ENCODE data around the gene C16orf87.

Gene C16orf87

DNA sequence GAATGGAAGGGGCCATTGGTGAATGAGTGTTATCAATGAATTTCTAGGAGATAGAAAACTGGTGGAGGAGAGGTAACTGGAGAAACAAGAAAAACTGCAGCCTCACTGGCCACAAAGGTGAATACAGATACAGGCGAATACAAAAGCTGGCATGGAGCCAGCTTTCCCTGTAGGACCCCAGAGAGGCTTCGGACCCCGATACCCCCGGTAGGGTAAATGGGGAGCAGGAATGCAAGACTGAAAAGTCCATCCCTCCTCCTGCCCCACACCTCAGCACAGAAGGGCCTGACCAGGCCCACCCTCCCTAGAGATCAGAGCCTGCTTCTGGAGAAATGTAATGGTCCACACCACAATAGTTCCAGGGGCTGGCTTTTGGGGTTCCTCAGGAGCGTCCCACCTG, 78.0 kb downstream of the C16orf87 start:
- DNase-seq = no peak

DNA sequence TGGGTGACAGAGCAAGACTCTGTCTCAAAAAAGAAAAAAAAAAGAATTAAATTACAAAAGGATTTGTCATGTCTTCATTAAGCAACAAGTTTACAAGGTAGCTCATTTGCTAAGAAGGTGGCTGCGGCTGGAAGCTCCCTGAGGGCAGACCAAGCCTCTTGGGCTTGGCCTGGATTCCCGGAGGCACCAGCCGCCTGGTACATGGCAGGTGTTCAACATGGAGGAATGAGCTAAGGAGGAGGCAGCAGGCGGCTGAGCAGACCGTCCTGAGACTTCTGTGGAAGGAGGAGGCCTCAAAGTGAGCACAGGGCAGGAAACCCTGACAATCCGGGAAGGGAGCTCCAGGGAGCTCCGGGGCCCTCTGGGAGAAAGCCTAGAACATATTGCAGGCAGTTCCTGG, 79.6 kb downstream of the C16orf87 start:
- DNase-seq = no peak

DNA sequence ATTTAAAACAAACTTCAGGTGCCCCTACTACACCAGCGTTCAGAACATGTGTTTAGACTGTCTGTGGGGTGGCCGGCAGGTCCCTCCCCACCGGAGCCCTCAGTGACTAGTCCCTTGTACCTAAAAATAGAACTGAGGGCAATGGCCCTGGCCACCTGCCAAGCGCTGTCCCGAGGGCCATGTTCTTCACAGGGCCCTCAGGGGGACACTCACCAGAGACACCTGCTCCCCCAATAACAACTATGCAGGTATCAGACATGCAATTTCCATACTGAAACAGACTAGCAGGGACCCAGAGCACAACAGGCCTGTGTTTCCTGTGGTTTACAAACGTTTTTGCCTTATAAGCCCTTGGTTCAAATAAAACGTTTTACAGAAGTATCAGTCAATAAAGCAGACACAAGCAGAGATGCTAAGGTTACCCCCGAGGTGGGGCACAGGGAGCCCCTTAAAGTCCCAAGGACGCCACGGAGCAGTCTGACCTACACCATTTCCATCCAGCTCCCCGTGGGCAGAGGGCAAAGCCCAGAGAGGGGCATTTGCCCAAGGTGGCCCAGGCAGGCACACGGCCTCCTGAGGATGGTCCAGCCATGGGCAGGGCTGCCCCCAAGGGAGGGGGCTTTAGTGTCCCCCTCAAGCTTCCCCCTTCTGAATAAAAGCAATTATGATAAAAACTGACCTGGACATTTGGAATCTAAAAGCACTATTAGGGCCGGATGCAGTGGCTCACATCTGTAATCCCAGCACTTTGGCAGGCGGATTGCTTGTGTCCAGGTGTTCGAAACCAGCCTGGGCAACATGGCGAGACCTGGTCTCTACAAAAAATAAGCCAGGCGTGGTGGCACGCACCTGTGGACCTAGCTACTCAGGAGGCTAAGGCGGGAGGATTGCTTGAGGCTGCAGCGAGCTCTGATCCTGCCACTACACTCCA, 81.9 kb downstream of the C16orf87 start:
- DNase-seq = no peak

DNA sequence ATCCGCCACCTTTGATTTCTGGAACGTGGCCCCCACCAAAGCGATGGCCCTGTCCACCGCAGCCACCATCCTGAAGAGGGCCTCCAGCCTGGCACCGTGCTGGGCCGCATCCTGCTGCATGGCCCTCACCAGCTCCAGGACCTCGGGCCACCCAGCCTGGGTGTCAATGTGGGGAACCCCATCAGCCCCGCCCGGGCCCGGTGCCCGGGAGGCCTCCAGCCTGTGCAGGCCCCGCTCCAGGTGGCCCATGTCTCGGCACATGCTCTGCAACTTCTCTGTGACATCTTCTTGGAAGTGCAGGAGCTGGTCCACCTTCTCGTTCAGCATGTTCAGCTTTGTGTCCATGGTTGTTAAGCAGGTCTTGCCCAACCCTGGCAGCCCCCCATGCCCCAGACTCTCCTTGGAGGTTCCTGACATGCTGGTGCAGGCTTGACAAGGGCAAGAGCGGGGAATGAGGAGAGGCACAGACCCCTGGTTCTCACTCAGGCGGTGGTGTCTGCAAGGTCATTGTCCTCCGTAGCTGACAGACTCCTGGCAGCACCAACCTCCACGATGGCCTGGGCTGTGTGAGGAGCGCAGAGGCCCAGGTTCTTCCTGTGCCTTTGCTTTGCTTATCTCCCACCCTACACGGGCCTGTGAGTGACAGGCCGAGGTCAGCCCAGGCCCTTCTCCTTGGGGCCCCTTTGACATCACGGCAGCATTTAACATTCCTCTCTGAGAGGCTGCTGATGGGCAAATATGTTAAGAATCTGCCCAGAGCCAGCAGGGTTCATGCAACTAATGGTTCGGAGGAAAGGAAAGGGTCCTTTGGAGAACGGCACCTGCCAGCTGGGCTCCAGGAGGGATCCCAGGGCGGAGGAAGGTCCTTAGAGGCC, 83.0 kb downstream of the C16orf87 start, which contains the start of gene MYLK3:
Gene MYLK3 (minus strand): TSS at position 568 of the 875 bp plus-strand sequence. CDS start 151 bp downstream, at position 417.
- no peak for DNase-seq

DNA sequence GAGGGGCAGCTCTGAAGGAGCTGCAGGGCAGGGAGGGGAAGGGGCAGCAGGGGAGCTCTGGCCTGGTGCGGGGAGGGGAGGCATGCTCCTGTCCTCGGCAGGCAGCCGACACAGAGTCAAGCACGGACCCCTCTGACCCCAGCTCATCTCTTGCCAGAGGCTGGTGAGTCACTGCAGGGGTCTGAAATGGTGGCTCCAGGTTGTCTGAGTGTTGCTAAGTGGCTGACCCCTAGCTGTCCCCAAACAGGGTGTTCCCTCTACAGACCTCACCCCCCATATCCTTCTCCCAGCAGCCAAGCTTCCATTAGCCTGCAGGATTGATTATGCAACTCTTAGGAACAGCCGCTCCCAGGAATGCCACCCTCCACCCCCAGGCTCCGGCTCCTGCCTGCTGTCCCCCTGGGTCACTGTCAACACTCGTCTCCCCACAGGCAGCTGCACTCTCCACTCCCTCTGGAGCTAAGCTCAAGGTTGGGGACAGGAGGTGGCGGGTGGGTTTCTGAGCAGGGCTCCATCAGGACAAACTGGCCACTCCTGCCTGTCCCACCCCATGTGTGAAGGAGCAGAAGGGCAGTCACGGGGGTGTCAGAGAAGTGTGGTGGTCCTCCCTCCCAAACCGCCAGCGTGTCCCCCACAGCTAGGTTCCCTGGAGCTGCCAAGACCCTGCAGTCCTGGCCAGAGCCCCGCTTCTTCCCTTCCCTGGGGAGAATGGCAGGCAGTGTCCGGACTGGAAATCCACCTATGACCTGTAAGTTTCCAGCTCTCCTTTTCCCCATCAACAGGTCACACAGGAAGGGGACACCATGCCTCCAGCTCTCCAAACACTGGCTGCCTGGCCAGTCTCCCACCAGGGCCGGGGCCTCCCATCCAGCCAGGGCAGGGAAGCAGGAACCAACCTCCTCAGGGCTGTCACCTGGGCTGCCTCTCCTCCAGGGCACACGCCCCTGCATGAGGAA, 83.9 kb downstream of the C16orf87 start:
- DNase-seq = no peak

Data from T-helper 1 cell (primary cell).